Measurements from ENCODE around the gene FOLR2.
"Not testable (repeated sequence)": the region's sequence is repeated elsewhere in the genome, so short reads cannot be mapped to it uniquely, and the experiment has no call there.

The FOLR2 gene

GRCh38 chr11:72240461-72241290 is 24.1 kb downstream of the FOLR2 start:
- no peak for DNase-seq (ENCODE audit: low spot score)

GRCh38 chr11:72241291-72241781 is 24.7 kb downstream of the FOLR2 start:
- no peak for DNase-seq (ENCODE audit: low spot score)

- DNase-seq (ENCODE audit: low spot score), result no peak
Observed at GRCh38 chr11:72242141-72242540, 25.5 kb downstream of the FOLR2 start.

GRCh38 chr11:72243173-72244059 is 26.8 kb downstream of the FOLR2 start:
- DNase-seq (ENCODE audit: low spot score), result no peak

GRCh38 chr11:72244060-72244360 is 27.4 kb downstream of the FOLR2 start, which contains the start of gene PHOX2A:
TSS of gene PHOX2A (minus strand) at chr11:72244176. CDS start at chr11:72244004, 172 bp downstream.
- DNase-seq (ENCODE audit: low spot score), result no peak

- no peak for DNase-seq (ENCODE audit: low spot score)
Observed at GRCh38 chr11:72244361-72245262, 28.0 kb downstream of the FOLR2 start.

- DNase-seq (ENCODE audit: low spot score), result no peak
Observed at GRCh38 chr11:72245263-72245816, 28.7 kb downstream of the FOLR2 start.

GRCh38 chr11:72247584-72247983 is 31.0 kb downstream of the FOLR2 start:
- no peak for DNase-seq (ENCODE audit: low spot score)

GRCh38 chr11:72249961-72250360 is 33.4 kb downstream of the FOLR2 start:
- no peak for DNase-seq (ENCODE audit: low spot score)

- no peak for DNase-seq (ENCODE audit: low spot score)
Observed at GRCh38 chr11:72250661-72251464, 34.3 kb downstream of the FOLR2 start.

- DNase-seq (ENCODE audit: low spot score), result no peak
Observed at GRCh38 chr11:72251614-72252013, 35.0 kb downstream of the FOLR2 start.

- no peak for DNase-seq (ENCODE audit: low spot score)
Observed at GRCh38 chr11:72253392-72253791, 36.8 kb downstream of the FOLR2 start.

- no peak for DNase-seq (ENCODE audit: low spot score)
Observed at GRCh38 chr11:72254299-72254993, 37.9 kb downstream of the FOLR2 start.

- DNase-seq (ENCODE audit: low spot score), result no peak
Observed at GRCh38 chr11:72257570-72257969, 41.0 kb downstream of the FOLR2 start.

- DNase-seq (ENCODE audit: low spot score), result no peak
Observed at GRCh38 chr11:72259490-72259889, 42.9 kb downstream of the FOLR2 start.

- DNase-seq (ENCODE audit: low spot score), result no peak
Observed at GRCh38 chr11:72260574-72260973, 44.0 kb downstream of the FOLR2 start.

- DNase-seq (ENCODE audit: low spot score), result no peak
Observed at GRCh38 chr11:72263361-72263760, 46.8 kb downstream of the FOLR2 start.

GRCh38 chr11:72265951-72266350 is 49.4 kb downstream of the FOLR2 start:
- DNase-seq (ENCODE audit: low spot score), result no peak

GRCh38 chr11:72266960-72267359 is 50.4 kb downstream of the FOLR2 start:
- not testable (repeated sequence) for DNase-seq (ENCODE audit: low spot score)

All from SW480 (cell line).